ENCODE data around the gene CCL3. TPM values are rescaled to one million over a fixed set of nuclear protein-coding genes. Genes with fewer than 3 reads are reported as not detected.

CCL3 gene
- total and polyA plus RNA-seq, 2 experiments from 2014 or later: not detected

GRCh38 chr17:36063786-36064541 lies 26.0 kb downstream of the CCL3 start, which contains the start of gene CCL18 (continued):
- TF ChIP-seq ZNF462 (CRISPR knock-in tag; IDR thresholded peaks at IDR 0.05) (no peak), JUNB (IDR thresholded peaks at IDR 0.05; ENCODE audit: unreplicated experiment) (no peak), NANOG (IDR thresholded peaks at IDR 0.05; ENCODE audit: borderline replicate concordance) (no peak), CREB1 (CRISPR knock-in tag; IDR thresholded peaks at IDR 0.05; ENCODE audit: low read depth) (no peak)

GRCh38 chr17:36060816-36061215 lies 29.1 kb downstream of the CCL3 start:
- no peak overlapping the region for H3K4me3 Mint-ChIP-seq
- no peaks in the 10 kb centered on the region for H3K4me1 Mint-ChIP-seq
- H3K4me2 ChIP-seq: no peak overlapping the region
- H3K27ac Mint-ChIP-seq: no peak overlapping the region
- no peaks in the 10 kb centered on the region for H3K4me1 ChIP-seq (ENCODE audit: insufficient read depth)
- no peak overlapping the region for H3K4me3 ChIP-seq
- no peak overlapping the region for H3K27ac ChIP-seq (ENCODE audit: low read depth)
- no peaks in the 10 kb centered on the region for H3F3A ChIP-seq (replicated peaks; ENCODE audit: low read depth)
- H3K27me3 Mint-ChIP-seq (ENCODE audit: insufficient read depth, low read depth, poor library complexity): no peaks in the 10 kb centered on the region
- H4K20me1 ChIP-seq (replicated peaks; ENCODE audit: insufficient read depth): no peaks in the 10 kb centered on the region
- H3K36me3 Mint-ChIP-seq (ENCODE audit: low read depth): no peaks in the 10 kb centered on the region
- no peaks in the 10 kb centered on the region; the same call in 2 of the 3 replicates for H3K9me3 Mint-ChIP-seq
- ATAC-seq (no peak), DNase-seq (ENCODE audit: low spot score) (no peak)
- H3K27me3 ChIP-seq (ENCODE audit: insufficient read depth): no peaks in the 10 kb centered on the region
- H3K36me3 ChIP-seq (ENCODE audit: insufficient read depth): no peaks in the 10 kb centered on the region
- H3K79me2 ChIP-seq (replicated peaks; ENCODE audit: insufficient read depth): no peaks in the 10 kb centered on the region
- H3K9me2 ChIP-seq (ENCODE audit: insufficient read depth): peaks cover 10% of the 10 kb centered on the region
- H2AFZ ChIP-seq: no peak overlapping the region
- no peak for TF ChIP-seq REST (IDR thresholded peaks at IDR 0.05; ENCODE audit: unreplicated experiment)
- no peak for TF ChIP-seq ETS1 (IDR thresholded peaks at IDR 0.05)
- no peak for TF ChIP-seq STAT1 (IDR thresholded peaks at IDR 0.05; ENCODE audit: unreplicated experiment)
- TF ChIP-seq EZH2 (IDR thresholded peaks at IDR 0.05; ENCODE audit: low read depth, unreplicated experiment): no peak
- no peak for TF ChIP-seq CTCF (conservative IDR thresholded peaks at IDR 0.05; ENCODE audit: low read depth in 2 of 2)
- no peak for TF ChIP-seq CREB1 (CRISPR knock-in tag; IDR thresholded peaks at IDR 0.05; ENCODE audit: low read depth)
- TF ChIP-seq EZH2phosphoT487 (IDR thresholded peaks at IDR 0.05; ENCODE audit: unreplicated experiment): no peak
- no peak for TF ChIP-seq NANOG (IDR thresholded peaks at IDR 0.05; ENCODE audit: borderline replicate concordance)
- no peak for TF ChIP-seq POLR2AphosphoS5 (IDR thresholded peaks at IDR 0.05; ENCODE audit: low read depth)
- TF ChIP-seq ZNF331 (CRISPR knock-in tag; IDR thresholded peaks at IDR 0.05; ENCODE audit: low read depth): no peak
